Kidney epithelial cell (primary cell): ENCODE results near the gene ZMYM1. TPM values are rescaled to one million over a fixed set of nuclear protein-coding genes. Genes with fewer than 3 reads are reported as not detected.

Experiments used
- DNase-seq: peaks from one replicate; pipeline ENCODE4 v3.0.0-alpha.2; 2010; ENCODE audit warnings: low read depth
- H3K27me3 ChIP-seq: 2 replicates; pipeline ENCODE4 v1.6.0; 2011; ENCODE audit warnings: low read length; ENCODE audit not compliant: control insufficient read depth, insufficient read depth
- H3K36me3 ChIP-seq: 2 replicates; pipeline ENCODE4 v1.5.1; 2011; ENCODE audit warnings: low read length; ENCODE audit not compliant: control insufficient read depth, insufficient read depth
- H3K4me3 ChIP-seq: 2 replicates; pipeline ENCODE4 v1.5.1; 2011; ENCODE audit warnings: low read depth, mild to moderate bottlenecking, control low read depth, low read length
- CTCF ChIP-seq: IDR thresholded peaks from 2 replicates; pipeline ENCODE4 v1.5.1; 2011; ENCODE audit warnings: mild to moderate bottlenecking, moderate library complexity, low read length, control low read depth, inconsistent platforms; ENCODE audit not compliant: insufficient read depth, poor library complexity, severe bottlenecking
- total RNA-seq: library from RNA; depleted of rRNA; stranded (reverse); fragments of >200 nt; gene quantifications from 2 replicates; pipeline ENCODE4 v1.2.3, GENCODE V29; 2015

The ZMYM1 gene
- total RNA-seq, 1 donor from 2014 or later = 13.0 TPM

DNA sequence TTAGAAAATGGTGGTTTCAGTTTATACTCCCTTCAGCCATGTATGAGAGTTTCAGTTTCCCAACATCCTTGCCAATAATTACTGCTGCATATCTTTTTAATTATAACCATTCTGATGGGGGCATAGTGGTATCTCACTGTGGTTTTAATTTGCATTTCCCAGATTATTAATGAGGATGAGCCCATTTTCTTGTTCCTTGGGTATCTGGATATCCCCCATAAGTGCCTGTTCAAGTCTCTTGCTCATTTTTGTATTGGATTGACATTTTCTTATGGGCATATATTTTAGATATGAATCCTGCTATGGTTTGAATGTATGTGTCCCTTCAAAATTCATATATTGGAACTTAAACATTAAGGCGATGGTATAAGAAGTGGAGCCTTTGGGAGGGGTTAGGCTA lies 45.8 kb upstream of the ZMYM1 start:
- no peak for DNase-seq
- no peak overlapping the region for H3K4me3 ChIP-seq
- H3K36me3 ChIP-seq = no peaks in the 10 kb centered on the region
- no peaks in the 10 kb centered on the region for H3K27me3 ChIP-seq
- no peak for TF ChIP-seq CTCF

- TF ChIP-seq CTCF = no peak
- H3K27me3 ChIP-seq = no peaks in the 10 kb centered on the region
- no peaks in the 10 kb centered on the region for H3K36me3 ChIP-seq
- no peak for DNase-seq
- no peak overlapping the region for H3K4me3 ChIP-seq
Measured at GRCh38 chr1:35036621-35037020, 42.6 kb upstream of the ZMYM1 start.

DNA sequence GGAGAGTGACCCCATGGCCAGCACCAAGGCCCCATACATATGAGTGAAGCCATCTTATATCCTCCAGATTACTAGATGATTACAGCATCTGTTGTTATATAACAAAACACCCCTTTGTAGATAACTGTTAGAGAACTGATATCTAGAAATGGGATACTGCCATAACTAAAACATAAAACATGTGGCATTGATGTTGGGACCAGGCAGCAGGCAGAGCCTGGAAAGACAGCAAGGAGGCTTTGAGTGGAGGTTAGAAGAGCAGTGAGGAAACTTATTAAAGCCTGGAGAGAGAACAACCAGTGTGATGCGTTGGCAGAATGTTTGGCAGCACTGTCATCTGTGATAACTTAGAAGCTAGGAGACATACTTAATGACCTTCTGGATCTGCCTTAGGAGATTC lies 42.0 kb upstream of the ZMYM1 start:
- Histone ChIP-seq H3K4me3 (no peak overlapping the region), H3K36me3 (no peaks in the 10 kb centered on the region), H3K27me3 (no peaks in the 10 kb centered on the region)
- no peak for DNase-seq
- TF ChIP-seq CTCF = no peak

DNA sequence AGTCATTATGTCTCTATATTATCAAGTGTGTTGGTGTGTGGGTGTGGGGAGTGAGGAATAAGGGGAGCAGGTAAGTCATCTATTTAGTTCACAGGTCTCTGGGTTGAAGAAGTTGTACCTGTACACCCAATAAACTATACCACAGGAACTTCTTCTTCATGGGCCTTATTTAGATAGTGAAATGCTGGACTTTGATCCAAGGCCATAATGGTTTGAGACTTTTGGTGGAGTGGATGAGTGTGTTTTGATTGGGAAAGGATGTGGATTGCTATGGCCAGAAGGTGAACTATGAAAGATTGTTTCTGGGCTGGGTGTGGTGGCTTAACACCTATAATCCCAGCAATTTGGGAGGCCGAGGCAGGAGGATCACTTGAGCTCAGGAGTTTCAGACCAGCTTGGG lies 40.5 kb upstream of the ZMYM1 start:
- H3K4me3 ChIP-seq = no peak overlapping the region
- no peaks in the 10 kb centered on the region for H3K27me3 ChIP-seq
- TF ChIP-seq CTCF = no peak
- H3K36me3 ChIP-seq = no peaks in the 10 kb centered on the region
- DNase-seq = no peak

DNA sequence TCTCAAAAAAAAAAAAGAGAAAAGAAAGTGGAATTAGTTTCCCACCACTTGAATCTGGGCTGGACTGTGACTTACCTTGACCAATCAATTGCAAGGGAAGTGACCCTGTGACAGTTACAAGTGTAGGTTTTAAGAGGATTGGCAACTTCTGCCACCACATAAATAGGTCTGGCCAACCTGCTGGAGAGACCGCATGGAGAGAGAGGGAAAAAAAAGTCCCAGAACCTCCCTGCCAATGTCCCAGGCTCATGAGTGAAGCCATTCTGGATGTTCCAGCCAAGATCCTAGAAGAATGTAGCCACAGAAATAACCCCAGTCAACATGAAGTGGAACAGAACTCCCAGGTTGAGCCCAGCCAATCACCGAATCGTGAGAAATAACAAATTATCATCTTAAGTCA lies 35.7 kb upstream of the ZMYM1 start:
- Histone ChIP-seq H3K27me3 (no peaks in the 10 kb centered on the region), H3K4me3 (no peak overlapping the region), H3K36me3 (no peaks in the 10 kb centered on the region)
- TF ChIP-seq CTCF = no peak
- DNase-seq = no peak

GRCh38 chr1:35044431-35044830 lies 34.8 kb upstream of the ZMYM1 start:
- no peak for TF ChIP-seq CTCF
- Histone ChIP-seq H3K36me3 (no peaks in the 10 kb centered on the region), H3K27me3 (no peaks in the 10 kb centered on the region), H3K4me3 (no peak overlapping the region)
- no peak for DNase-seq
